ENCODE data around the gene RIMBP2.
"Not testable (repeated sequence)": the region's sequence is repeated elsewhere in the genome, so short reads cannot be mapped to it uniquely, and the experiment has no call there.

RIMBP2 gene

GRCh38 chr12:130696379-130697100 is 19.6 kb downstream of the RIMBP2 start:
- ChIA-PET CTCF (no interaction called here), POLR2A (no interaction called here)
- no peak for DNase-seq (ENCODE audit: low read depth, low spot score)

GRCh38 chr12:130695061-130695460 is 21.0 kb downstream of the RIMBP2 start:
- no peak for TF ChIP-seq CTCF (IDR thresholded peaks at IDR 0.05; ENCODE audit: insufficient read depth, low read length, missing control alignments)
- no peak overlapping the region for H3K4me3 ChIP-seq (ENCODE audit: low read depth, low read length)
- POLR2A ChIA-PET: no interaction called here
- CTCF ChIA-PET: no interaction called here
- DNase-seq (ENCODE audit: low read depth, low spot score): no peak

More at GRCh38 chr12:130696379-130697100, 19.6 kb downstream of the RIMBP2 start:
- H3K4me3 ChIP-seq (ENCODE audit: low read depth, low read length): no peak overlapping the region
- no peak for TF ChIP-seq CTCF (IDR thresholded peaks at IDR 0.05; ENCODE audit: insufficient read depth, low read length, missing control alignments)

GRCh38 chr12:130689408-130690405 is 26.4 kb downstream of the RIMBP2 start:
- H3K4me3 ChIP-seq (ENCODE audit: low read depth, low read length): no peak overlapping the region
- TF ChIP-seq CTCF (IDR thresholded peaks at IDR 0.05; ENCODE audit: insufficient read depth, low read length, missing control alignments): no peak
- CTCF ChIA-PET: no interaction called here
- POLR2A ChIA-PET: no interaction called here
- no peak for DNase-seq (ENCODE audit: low read depth, low spot score)

- POLR2A ChIA-PET; DNase-seq (ENCODE audit: low read depth, low spot score); H3K4me3 ChIP-seq (ENCODE audit: low read depth, low read length); CTCF ChIA-PET: not testable (repeated sequence)
Measured at GRCh38 chr12:130688999-130689398, 27.1 kb downstream of the RIMBP2 start.

GRCh38 chr12:130687796-130688778 is 28.0 kb downstream of the RIMBP2 start:
- no peak for TF ChIP-seq CTCF (IDR thresholded peaks at IDR 0.05; ENCODE audit: insufficient read depth, low read length, missing control alignments)
- ChIA-PET CTCF (no interaction called here), POLR2A (no interaction called here)
- no peak for DNase-seq (ENCODE audit: low read depth, low spot score)
- no peak overlapping the region for H3K4me3 ChIP-seq (ENCODE audit: low read depth, low read length)

- CTCF ChIA-PET: no interaction called here
Measured at GRCh38 chr12:130687190-130687589, 28.9 kb downstream of the RIMBP2 start.

More at GRCh38 chr12:130687190-130687589, 28.9 kb downstream of the RIMBP2 start:
- POLR2A ChIA-PET: no interaction called here
- DNase-seq (ENCODE audit: low read depth, low spot score): no peak
- no peak for TF ChIP-seq CTCF (IDR thresholded peaks at IDR 0.05; ENCODE audit: insufficient read depth, low read length, missing control alignments)
- no peak overlapping the region for H3K4me3 ChIP-seq (ENCODE audit: low read depth, low read length)

Data from AG04449 (cell line).